Measurements from ENCODE around the gene HAPLN3. TPM values are rescaled to one million over a fixed set of nuclear protein-coding genes. Genes with fewer than 3 reads are reported as not detected.

Gene HAPLN3
- total and polyA plus RNA-seq, 2 donors (not counting 1 experiment from before 2014, with no cell fraction given): 7.5 to 16.3 TPM

- Histone ChIP-seq H3K4me1 (ENCODE audit: control insufficient read depth in 2 of 2, insufficient read depth in 2 of 2, low read length in 2 of 2) (peaks cover 0 to 3% of the 10 kb centered on the region in 2 donors), H3K4me2 (replicated peaks; ENCODE audit: low read depth, low read length, poor library complexity, severe bottlenecking) (no peak overlapping the region), H4K20me1 (ENCODE audit: control insufficient read depth, insufficient read depth, low read length, poor library complexity, severe bottlenecking) (no peaks in the 10 kb centered on the region), H2AFZ (ENCODE audit: insufficient read depth, low read depth, low read length, poor library complexity, severe bottlenecking) (no peak overlapping the region), H3K36me3 (replicated peaks in 1 of 2; ENCODE audit: control extremely low read depth in 1 of 2, control insufficient read depth in 1 of 2, extremely low read depth in 1 of 2, insufficient read depth in 2 of 2, low read length in 1 of 2) (no peaks in the 10 kb centered on the region), H3K9me3 (ENCODE audit: control extremely low read depth in 1 of 3, control insufficient read depth in 2 of 3, insufficient read depth in 1 of 3, low read length in 2 of 3) (no peaks in the 10 kb centered on the region), H3K79me2 (ENCODE audit: control insufficient read depth, insufficient read depth, low read length) (no peaks in the 10 kb centered on the region), H3K27me3 (replicated peaks in 1 of 4; ENCODE audit: control extremely low read depth in 1 of 4, control insufficient read depth in 3 of 4, insufficient read depth in 4 of 4, low read length in 3 of 4) (peaks cover 0 to 5% (median 0%) of the 10 kb centered on the region in 4 experiments), H3K27ac (ENCODE audit: low read length in 2 of 2) (no peak overlapping the region), H3K4me3 (ENCODE audit: control extremely low read depth in 1 of 5, extremely low read depth in 1 of 5, insufficient read depth in 1 of 5, low read depth in 2 of 5, low read length in 4 of 5) (no peak overlapping the region), H3K9ac (ENCODE audit: low read length) (no peak overlapping the region)
- H3K27me3 Mint-ChIP-seq: peaks cover 6% of the 10 kb centered on the region
- no peak overlapping the region for H3K4me3 Mint-ChIP-seq
- no peak overlapping the region for H3K27ac Mint-ChIP-seq
- POLR2A ChIA-PET: no interaction called here
- WGBS (ENCODE audit: insufficient coverage): 81% methylated on average over 5 of the region's 5 CpGs
- DNase-seq (no peak), ATAC-seq (ENCODE audit: low read depth) (no peak)
- TF ChIP-seq, protein P1, sequence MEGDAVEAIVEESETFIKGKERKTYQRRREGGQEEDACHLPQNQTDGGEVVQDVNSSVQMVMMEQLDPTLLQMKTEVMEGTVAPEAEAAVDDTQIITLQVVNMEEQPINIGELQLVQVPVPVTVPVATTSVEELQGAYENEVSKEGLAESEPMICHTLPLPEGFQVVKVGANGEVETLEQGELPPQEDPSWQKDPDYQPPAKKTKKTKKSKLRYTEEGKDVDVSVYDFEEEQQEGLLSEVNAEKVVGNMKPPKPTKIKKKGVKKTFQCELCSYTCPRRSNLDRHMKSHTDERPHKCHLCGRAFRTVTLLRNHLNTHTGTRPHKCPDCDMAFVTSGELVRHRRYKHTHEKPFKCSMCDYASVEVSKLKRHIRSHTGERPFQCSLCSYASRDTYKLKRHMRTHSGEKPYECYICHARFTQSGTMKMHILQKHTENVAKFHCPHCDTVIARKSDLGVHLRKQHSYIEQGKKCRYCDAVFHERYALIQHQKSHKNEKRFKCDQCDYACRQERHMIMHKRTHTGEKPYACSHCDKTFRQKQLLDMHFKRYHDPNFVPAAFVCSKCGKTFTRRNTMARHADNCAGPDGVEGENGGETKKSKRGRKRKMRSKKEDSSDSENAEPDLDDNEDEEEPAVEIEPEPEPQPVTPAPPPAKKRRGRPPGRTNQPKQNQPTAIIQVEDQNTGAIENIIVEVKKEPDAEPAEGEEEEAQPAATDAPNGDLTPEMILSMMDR (IDR thresholded peaks at IDR 0.05): no peak
- TF ChIP-seq EZH2 (IDR thresholded peaks at IDR 0.05; ENCODE audit: borderline replicate concordance, insufficient read depth, low read depth, low read length, poor library complexity, severe bottlenecking): no peak
- CTCF ChIA-PET: interaction anchor here (1.2 kb wide), 1 partner anchor 74 kb away, joined by 3 read pairs; no protein-coding TSS in a partner anchor
- H3K4me1 Mint-ChIP-seq: no peaks in the 10 kb centered on the region
- no peaks in the 10 kb centered on the region for H3K9me3 Mint-ChIP-seq (ENCODE audit: insufficient read depth)
- intact Hi-C loops (cut with micrococcal nuclease): no loop called here
Observed at GRCh38 chr15:88830016-88830415, 65.3 kb downstream of the HAPLN3 start.

- H4K20me1 ChIP-seq (ENCODE audit: control insufficient read depth, insufficient read depth, low read length, poor library complexity, severe bottlenecking): no peaks in the 10 kb centered on the region
- no peaks in the 10 kb centered on the region for H3K4me1 ChIP-seq (ENCODE audit: control insufficient read depth in 2 of 2, insufficient read depth in 2 of 2, low read length in 2 of 2)
- peaks cover 9% of the 10 kb centered on the region for H3K27me3 Mint-ChIP-seq
- H2AFZ ChIP-seq (ENCODE audit: insufficient read depth, low read depth, low read length, poor library complexity, severe bottlenecking): no peak overlapping the region
- H3K4me3 ChIP-seq (ENCODE audit: control extremely low read depth in 1 of 5, extremely low read depth in 1 of 5, insufficient read depth in 1 of 5, low read depth in 2 of 5, low read length in 4 of 5): no peak overlapping the region
- POLR2A ChIA-PET: no interaction called here
- CTCF ChIA-PET: interaction anchor here (0.9 kb wide), 1 partner anchor 204 kb away, joined by 3 read pairs; no protein-coding TSS in a partner anchor
- H3K27ac ChIP-seq (ENCODE audit: low read length in 2 of 2): no peak overlapping the region
- 87% methylated on average over 5 of the region's 5 CpGs for WGBS (ENCODE audit: insufficient coverage)
- no peaks in the 10 kb centered on the region for H3K27me3 ChIP-seq (replicated peaks in 1 of 4; ENCODE audit: control extremely low read depth in 1 of 4, control insufficient read depth in 3 of 4, insufficient read depth in 4 of 4, low read length in 3 of 4)
- no peak overlapping the region for H3K4me2 ChIP-seq (replicated peaks; ENCODE audit: low read depth, low read length, poor library complexity, severe bottlenecking)
- no peak overlapping the region for H3K4me3 Mint-ChIP-seq
- no peaks in the 10 kb centered on the region for H3K9me3 Mint-ChIP-seq (ENCODE audit: insufficient read depth)
- intact Hi-C loops (cut with micrococcal nuclease): no loop called here
- no peaks in the 10 kb centered on the region for H3K9me3 ChIP-seq (ENCODE audit: control extremely low read depth in 1 of 3, control insufficient read depth in 2 of 3, insufficient read depth in 1 of 3, low read length in 2 of 3)
- no peaks in the 10 kb centered on the region for H3K4me1 Mint-ChIP-seq
- DNase-seq: no peak
- no peaks in the 10 kb centered on the region for H3K79me2 ChIP-seq (ENCODE audit: control insufficient read depth, insufficient read depth, low read length)
- no peak overlapping the region for H3K27ac Mint-ChIP-seq
- TF ChIP-seq, protein P1 (IDR thresholded peaks at IDR 0.05): no peak
- no peak for TF ChIP-seq EZH2 (IDR thresholded peaks at IDR 0.05; ENCODE audit: borderline replicate concordance, insufficient read depth, low read depth, low read length, poor library complexity, severe bottlenecking)
- no peaks in the 10 kb centered on the region for H3K36me3 ChIP-seq (replicated peaks in 1 of 2; ENCODE audit: control extremely low read depth in 1 of 2, control insufficient read depth in 1 of 2, extremely low read depth in 1 of 2, insufficient read depth in 2 of 2, low read length in 1 of 2)
- no peak overlapping the region for H3K9ac ChIP-seq (ENCODE audit: low read length)
- no peak for ATAC-seq (ENCODE audit: low read depth)
Observed at GRCh38 chr15:88828791-88829190, 66.6 kb downstream of the HAPLN3 start.

Other genes starting within 250 kb of the HAPLN3 start
- gene ACAN, start 92.1 kb downstream of the HAPLN3 start, total RNA-seq: not detected in 2 replicates
- gene ACAN, start 92.1 kb downstream of the HAPLN3 start, polyA plus RNA-seq: 0.01 TPM in 1 of 2 replicates, not detected in the other
- 26.6 and 28.8 TPM in 2 replicates for gene MFGE8, start 17.8 kb upstream of the HAPLN3 start, total RNA-seq
- 13.6 and 18.9 TPM in 2 replicates for gene MFGE8, start 17.8 kb upstream of the HAPLN3 start, polyA plus RNA-seq
- gene ABHD2, start 192.9 kb upstream of the HAPLN3 start, total RNA-seq: 40.9 and 45.8 TPM in 2 replicates
- gene ABHD2, start 192.9 kb upstream of the HAPLN3 start, polyA plus RNA-seq: 4.3 and 7.1 TPM in 2 replicates

All from B cell (primary cell).